Transverse colon (tissue), 4 donors: ENCODE results near the gene HNRNPH3. TPM values are rescaled to one million over a fixed set of nuclear protein-coding genes. Genes with fewer than 3 reads are reported as not detected.

Source experiments
- DNase-seq: peaks from one replicate; pipeline ENCODE4 v3.0.0-alpha.2; 2019
- H3K27ac ChIP-seq, 4 donors: fragments of 200-600 bp; sonication (generic); 2 replicates each; pipeline ENCODE4 v1.5.1; 2016 to 2018; ENCODE audit warnings: inconsistent platforms in 4 of 4
- H3K27me3 ChIP-seq: fragments of 200-600 bp; sonication (generic); 2 replicates; pipeline ENCODE4 v1.5.1; 2017; ENCODE audit warnings: inconsistent platforms
- H3K36me3 ChIP-seq, 4 donors: fragments of 200-600 bp; sonication (generic); 2 replicates each; pipeline ENCODE4 v1.5.1; 2017 to 2019; ENCODE audit warnings: inconsistent platforms in 4 of 4
- H3K4me1 ChIP-seq, 4 donors: fragments of 200-600 bp; sonication (generic); 2 replicates each; pipeline ENCODE4 v1.5.1; 2017 to 2020; ENCODE audit warnings: inconsistent platforms in 4 of 4
- H3K4me3 ChIP-seq, 4 donors: fragments of 200-600 bp; sonication (generic); 1 replicate in 1 of 4; 2 replicates in 3 of 4; pipeline versions ENCODE4 v1.5.1 to v1.6.1; 2017 to 2019; ENCODE audit warnings: inconsistent platforms in 4 of 4
- H3K9me3 ChIP-seq, 2 donors: fragments of 200-600 bp; sonication (generic); 2 replicates each; pipeline ENCODE4 v1.5.1; 2017 to 2019; ENCODE audit warnings: inconsistent platforms in 2 of 2
- EP300 ChIP-seq: sonication (generic); formaldehyde crosslinking; IDR thresholded peaks from one replicate; pipeline ENCODE4 v1.6.1; 2017; ENCODE audit warnings: antibody characterized with exemption, low read depth
- POLR2A ChIP-seq: fragments of 450-650 bp; IDR thresholded peaks from one replicate; pipeline ENCODE4 v1.6.1; 2016; ENCODE audit warnings: antibody characterized with exemption, mild to moderate bottlenecking, moderate library complexity
- POLR2AphosphoS5 ChIP-seq, 3 donors: sonication (generic); formaldehyde crosslinking; IDR thresholded peaks; one replicate each; pipeline ENCODE4 v1.6.1; 2016; ENCODE audit warnings: antibody characterized with exemption in 3 of 3
- WGBS, 2 donors: methylation state at CpG; one replicate each; pipeline ENCODE4 v1.1.5; 2018; ENCODE audit warnings: low coverage in 1 of 2; 5-methylcytosine and 5-hydroxymethylcytosine counted together
- in situ Hi-C, 4 donors: fragments of 200-750 bp; cut with MboI; loops; one replicate each; pipeline versions ENCODE4 v1.15.0 to v1.15.1; 2017; ENCODE audit warnings: low sequenced_read_pairs in 3 of 4, low pct_ligation_motif_present in 1 of 4, low pct_unique_long_range_greater_than_20kb in 1 of 4
- intact Hi-C: fragments of 100-400 bp; cut with DNase I; formaldehyde crosslinking; loops from one replicate; pipeline ENCODE4 v1.15.1; 2023; ENCODE audit warnings: low total_unique reads
- total RNA-seq, 4 donors: library from RNA; depleted of rRNA; stranded (reverse); fragments of >200 nt; gene quantifications; one replicate each; pipeline ENCODE4 v1.1.0, GENCODE V29; 2016
- TF ChIP-seq, protein P1 (sequence below), 5 experiments: fragments of 200-600 bp in 3 of 5; fragments of 450-650 bp in 2 of 5; sonication (generic) in 3 of 5; IDR thresholded peaks; 1 replicate in 2 of 5; 2 replicates in 3 of 5; pipeline ENCODE4 v1.5.1; 2016 to 2017; ENCODE audit warnings: antibody characterized with exemption in 5 of 5, inconsistent platforms in 3 of 5, mild to moderate bottlenecking in 2 of 5, moderate library complexity in 1 of 5

HNRNPH3 gene
- total RNA-seq, 4 donors from 2014 or later, result 8.2 to 89.4 (median 57.1) TPM

DNA sequence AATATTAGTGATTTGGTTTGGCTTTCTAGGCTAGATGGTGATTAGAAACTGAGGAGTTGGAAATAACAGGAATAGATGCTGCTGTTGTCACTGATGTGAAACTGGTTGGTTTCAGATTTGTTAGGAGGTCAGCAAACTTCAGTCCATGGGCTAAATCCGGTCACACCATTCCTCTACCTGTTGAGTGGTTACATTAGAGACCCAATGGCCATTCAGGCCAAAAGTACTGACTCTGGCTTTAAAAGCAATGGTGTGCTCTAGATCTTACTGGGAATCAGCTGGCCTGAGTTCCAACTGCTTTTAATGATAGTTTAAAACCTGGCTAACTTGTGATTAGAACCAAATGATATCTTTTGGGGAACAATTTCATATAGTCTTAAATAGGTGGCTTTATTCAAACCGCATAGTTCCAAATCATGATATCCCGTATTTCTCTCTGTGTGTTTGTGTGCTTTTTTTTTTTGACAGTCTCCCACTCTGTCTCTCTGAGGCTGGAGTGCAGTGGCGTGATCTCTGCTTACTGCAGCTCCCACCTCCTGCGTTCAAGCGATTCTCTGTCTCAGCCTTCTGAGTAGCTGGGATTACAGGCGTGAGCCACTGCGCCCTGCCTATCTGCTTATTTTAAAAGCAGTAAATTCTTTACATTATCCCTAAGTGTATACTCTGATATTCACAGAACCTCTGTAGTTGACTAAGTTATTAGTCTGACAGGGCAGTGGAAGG lies 8.7 kb downstream of the HNRNPH3 start:
- peaks cover 8 to 38% (median 24%) of the 10 kb centered on the region in 4 donors for H3K4me1 ChIP-seq
- intact Hi-C loops (loop anchor here (10.0 kb wide), 1 partner anchor 126 kb away; no protein-coding TSS in a partner anchor), in situ Hi-C loops (no loop called here)
- no peak overlapping the region for H3K4me3 ChIP-seq
- H3K27me3 ChIP-seq, result no peaks in the 10 kb centered on the region
- no peak for TF ChIP-seq POLR2A
- TF ChIP-seq EP300, result no peak
- no peak for TF ChIP-seq POLR2AphosphoS5 (IDR thresholded peaks at IDR 0.05)
- TF ChIP-seq, protein P1, sequence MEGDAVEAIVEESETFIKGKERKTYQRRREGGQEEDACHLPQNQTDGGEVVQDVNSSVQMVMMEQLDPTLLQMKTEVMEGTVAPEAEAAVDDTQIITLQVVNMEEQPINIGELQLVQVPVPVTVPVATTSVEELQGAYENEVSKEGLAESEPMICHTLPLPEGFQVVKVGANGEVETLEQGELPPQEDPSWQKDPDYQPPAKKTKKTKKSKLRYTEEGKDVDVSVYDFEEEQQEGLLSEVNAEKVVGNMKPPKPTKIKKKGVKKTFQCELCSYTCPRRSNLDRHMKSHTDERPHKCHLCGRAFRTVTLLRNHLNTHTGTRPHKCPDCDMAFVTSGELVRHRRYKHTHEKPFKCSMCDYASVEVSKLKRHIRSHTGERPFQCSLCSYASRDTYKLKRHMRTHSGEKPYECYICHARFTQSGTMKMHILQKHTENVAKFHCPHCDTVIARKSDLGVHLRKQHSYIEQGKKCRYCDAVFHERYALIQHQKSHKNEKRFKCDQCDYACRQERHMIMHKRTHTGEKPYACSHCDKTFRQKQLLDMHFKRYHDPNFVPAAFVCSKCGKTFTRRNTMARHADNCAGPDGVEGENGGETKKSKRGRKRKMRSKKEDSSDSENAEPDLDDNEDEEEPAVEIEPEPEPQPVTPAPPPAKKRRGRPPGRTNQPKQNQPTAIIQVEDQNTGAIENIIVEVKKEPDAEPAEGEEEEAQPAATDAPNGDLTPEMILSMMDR (IDR thresholded peaks at IDR 0.05), result no peak
- DNase-seq, result no peak
- H3K27ac ChIP-seq, result no peak overlapping the region
- no peaks in the 10 kb centered on the region for H3K9me3 ChIP-seq
- peaks cover 0 to 70% (median 30%) of the 10 kb centered on the region in 4 donors for H3K36me3 ChIP-seq
- WGBS, 2 donors, result 93 to 94% methylated on average over 8 of the region's 8 CpGs

DNA sequence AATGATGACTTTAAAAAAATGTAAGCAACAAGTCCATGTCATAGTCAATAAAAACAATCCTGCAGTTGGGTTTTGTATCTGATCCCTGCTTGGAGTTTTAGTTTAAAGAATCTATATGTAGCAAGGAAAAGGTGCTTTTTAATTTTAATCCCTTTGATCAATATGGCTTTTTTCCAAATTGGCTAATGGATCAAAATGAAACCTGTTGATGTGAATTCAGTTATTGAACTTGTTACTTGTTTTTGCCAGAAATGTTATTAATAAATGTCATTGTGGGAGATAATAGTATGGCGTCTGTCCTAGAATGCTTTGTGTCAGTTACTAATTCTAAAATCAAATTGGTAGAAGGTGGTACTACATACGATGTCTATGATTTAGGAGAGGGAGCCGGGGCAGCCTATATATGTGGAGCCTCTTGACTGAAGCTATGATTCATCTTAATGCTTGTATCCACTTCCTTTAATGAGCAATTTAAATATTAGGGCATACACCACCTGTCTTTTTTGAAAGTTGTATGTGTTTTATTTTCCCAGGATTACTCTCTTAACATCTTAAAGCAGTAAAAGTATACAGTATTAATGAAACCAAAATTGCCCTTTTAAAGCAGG lies 11.1 kb downstream of the HNRNPH3 start:
- in situ Hi-C loops, result no loop called here
- Histone ChIP-seq H3K4me3 (no peak overlapping the region), H3K4me1 (peaks cover 0 to 13% (median 2%) of the 10 kb centered on the region in 4 donors), H3K27me3 (no peaks in the 10 kb centered on the region), H3K36me3 (peaks cover 0 to 85% (median 35%) of the 10 kb centered on the region in 4 donors), H3K9me3 (no peaks in the 10 kb centered on the region), H3K27ac (no peak overlapping the region)
- WGBS, 2 donors, result 81 to 92% methylated on average over 3 of the region's 3 CpGs
- TF ChIP-seq POLR2A (no peak), POLR2AphosphoS5 (IDR thresholded peaks at IDR 0.05) (no peak), EP300 (no peak)
- TF ChIP-seq, protein P1 (IDR thresholded peaks at IDR 0.05), result no peak
- no peak for DNase-seq
- intact Hi-C loops, result loop anchor here (10.0 kb wide), 1 partner anchor 128 kb away; no protein-coding TSS in a partner anchor

DNA sequence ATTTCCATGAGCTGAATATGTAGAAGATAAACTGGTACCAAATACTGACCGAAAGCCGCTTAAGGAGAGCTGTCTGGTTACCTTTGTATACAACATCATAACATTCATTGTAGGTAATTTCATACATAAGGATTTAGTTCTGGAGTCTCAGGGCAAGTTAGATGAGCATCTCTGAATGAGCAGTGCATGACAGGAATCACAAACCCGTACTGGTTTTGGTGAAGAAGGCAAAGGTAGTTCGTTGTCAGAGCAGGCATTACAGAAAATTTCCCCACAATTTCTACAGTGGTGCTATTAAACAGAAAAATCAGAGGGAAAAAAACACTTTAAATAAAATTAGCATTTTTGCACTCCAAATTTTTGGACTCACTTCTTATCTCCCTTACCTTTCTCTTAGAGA lies 13.8 kb downstream of the HNRNPH3 start:
- Histone ChIP-seq H3K27me3 (no peaks in the 10 kb centered on the region), H3K4me3 (no peak overlapping the region), H3K9me3 (no peaks in the 10 kb centered on the region), H3K27ac (no peak overlapping the region), H3K36me3 (peaks cover 0 to 61% (median 24%) of the 10 kb centered on the region in 4 donors), H3K4me1 (no peaks in the 10 kb centered on the region)
- 89 to 100% methylated on average over 3 to 4 of the region's 4 CpGs for WGBS, 2 donors
- DNase-seq, result no peak
- TF ChIP-seq, protein P1 (IDR thresholded peaks at IDR 0.05), result no peak
- TF ChIP-seq EP300, result no peak
- TF ChIP-seq POLR2A, result no peak
- TF ChIP-seq POLR2AphosphoS5 (IDR thresholded peaks at IDR 0.05), result no peak
- in situ Hi-C loops, result no loop called here
- intact Hi-C loops, result loop anchor here (10.0 kb wide), 1 partner anchor 131 kb away; no protein-coding TSS in a partner anchor

DNA sequence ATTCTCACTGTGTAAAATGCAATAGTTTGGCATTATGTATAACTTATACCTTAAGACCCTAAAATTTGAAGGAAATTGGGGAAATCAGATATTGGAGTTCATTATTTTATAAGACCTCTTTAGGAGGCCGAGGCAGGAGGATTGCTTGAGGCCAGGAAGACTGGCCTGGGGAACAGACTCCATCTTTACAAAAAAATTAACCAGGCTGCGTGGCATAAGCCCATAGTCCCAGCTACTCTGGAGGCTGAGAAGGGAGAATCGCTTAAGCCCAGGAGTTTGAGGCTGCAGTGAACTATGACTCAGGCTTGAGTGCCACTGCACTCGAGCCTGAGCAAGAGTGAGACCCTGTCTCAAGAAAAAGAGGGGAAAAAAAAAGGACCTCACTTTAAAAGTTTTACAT lies 14.9 kb downstream of the HNRNPH3 start:
- WGBS, 2 donors, result 63 to 91% methylated on average over 1 to 4 of the region's 4 CpGs
- intact Hi-C loops, result loop anchor here (10.0 kb wide), 1 partner anchor 132 kb away; no protein-coding TSS in a partner anchor
- peaks cover 0 to 50% (median 20%) of the 10 kb centered on the region in 4 donors for H3K36me3 ChIP-seq

More for the DNA sequence above, 14.9 kb downstream of the HNRNPH3 start:
- Histone ChIP-seq H3K9me3 (no peaks in the 10 kb centered on the region), H3K4me3 (no peak overlapping the region), H3K27ac (no peak overlapping the region), H3K27me3 (no peaks in the 10 kb centered on the region), H3K4me1 (no peaks in the 10 kb centered on the region)
- no peak for TF ChIP-seq POLR2A
- TF ChIP-seq EP300, result no peak
- no peak for TF ChIP-seq POLR2AphosphoS5 (IDR thresholded peaks at IDR 0.05)
- TF ChIP-seq, protein P1 (IDR thresholded peaks at IDR 0.05), result no peak
- no peak for DNase-seq
- in situ Hi-C loops, result no loop called here
